ENCODE measurements around the gene TMEM181. TPM values are rescaled to one million over a fixed set of nuclear protein-coding genes. Genes with fewer than 3 reads are reported as not detected.

TMEM181 gene
- total RNA-seq, 1 experiment from 2014 or later = 15.4 TPM

- no peak overlapping the region for H2AFZ ChIP-seq (ENCODE audit: low read length)
- H3K9me3 ChIP-seq (ENCODE audit: low read length) = no peaks in the 10 kb centered on the region
- no peak overlapping the region for H3K4me2 ChIP-seq (ENCODE audit: low read depth, low read length, poor library complexity, severe bottlenecking)
- H3K9ac ChIP-seq (ENCODE audit: low read length) = no peak overlapping the region
- H3K27me3 ChIP-seq (ENCODE audit: low read length) = no peaks in the 10 kb centered on the region
- peaks cover 32% of the 10 kb centered on the region for H4K20me1 ChIP-seq (ENCODE audit: insufficient read depth, low read depth, low read length)
- no peak for DNase-seq
- no peak overlapping the region for H3K27ac ChIP-seq (ENCODE audit: low read length)
- peaks cover 87% of the 10 kb centered on the region for H3K79me2 ChIP-seq (ENCODE audit: low read length)
- H3K9me2 ChIP-seq (replicated peaks; ENCODE audit: insufficient read depth, low read length) = no peaks in the 10 kb centered on the region
- H3K4me3 ChIP-seq (ENCODE audit: low read length) = no peak overlapping the region
- H3K4me1 ChIP-seq (ENCODE audit: low read length) = no peaks in the 10 kb centered on the region
- 0 out of 2 replicates have a peak, but pooled peaks cover 3% of the 10 kb centered on the region for H3K36me3 ChIP-seq (ENCODE audit: insufficient read depth, low read length)
These were observed 8.7 kb downstream of the TMEM181 start for GRCh38 chr6:158568549-158568948.

GRCh38 chr6:158569036-158569435, 9.1 kb downstream of the TMEM181 start:
- Histone ChIP-seq H3K9me3 (ENCODE audit: low read length) (no peaks in the 10 kb centered on the region), H3K36me3 (ENCODE audit: insufficient read depth, low read length) (0 out of 2 replicates have a peak, but pooled peaks cover 5% of the 10 kb centered on the region), H3K9me2 (replicated peaks; ENCODE audit: insufficient read depth, low read length) (no peaks in the 10 kb centered on the region), H2AFZ (ENCODE audit: low read length) (no peak overlapping the region), H3K27me3 (ENCODE audit: low read length) (no peaks in the 10 kb centered on the region), H3K4me3 (ENCODE audit: low read length) (no peak overlapping the region), H3K27ac (ENCODE audit: low read length) (no peak overlapping the region), H3K4me2 (ENCODE audit: low read depth, low read length, poor library complexity, severe bottlenecking) (no peak overlapping the region), H3K79me2 (ENCODE audit: low read length) (peaks cover 87% of the 10 kb centered on the region), H4K20me1 (ENCODE audit: insufficient read depth, low read depth, low read length) (peaks cover 32% of the 10 kb centered on the region), H3K9ac (ENCODE audit: low read length) (no peak overlapping the region), H3K4me1 (ENCODE audit: low read length) (no peaks in the 10 kb centered on the region)
- no peak for DNase-seq

GRCh38 chr6:158570681-158570962, 10.7 kb downstream of the TMEM181 start:
- Histone ChIP-seq H3K9me3 (ENCODE audit: low read length) (no peaks in the 10 kb centered on the region), H3K4me3 (ENCODE audit: low read length) (no peak overlapping the region), H3K36me3 (ENCODE audit: insufficient read depth, low read length) (peaks cover 12% of the 10 kb centered on the region), H4K20me1 (ENCODE audit: insufficient read depth, low read depth, low read length) (peaks cover 24% of the 10 kb centered on the region), H3K9ac (ENCODE audit: low read length) (no peak overlapping the region), H3K27ac (ENCODE audit: low read length) (no peak overlapping the region), H3K4me1 (ENCODE audit: low read length) (peaks cover 8% of the 10 kb centered on the region), H3K4me2 (ENCODE audit: low read depth, low read length, poor library complexity, severe bottlenecking) (no peak overlapping the region), H3K79me2 (ENCODE audit: low read length) (peaks cover 83% of the 10 kb centered on the region), H3K9me2 (replicated peaks; ENCODE audit: insufficient read depth, low read length) (no peaks in the 10 kb centered on the region), H3K27me3 (ENCODE audit: low read length) (no peaks in the 10 kb centered on the region), H2AFZ (ENCODE audit: low read length) (no peak overlapping the region)
- no peak for DNase-seq

- Histone ChIP-seq H3K9me2 (replicated peaks; ENCODE audit: insufficient read depth, low read length) (no peaks in the 10 kb centered on the region), H3K4me1 (ENCODE audit: low read length) (peaks cover 8% of the 10 kb centered on the region), H4K20me1 (ENCODE audit: insufficient read depth, low read depth, low read length) (peaks cover 15% of the 10 kb centered on the region), H3K9me3 (ENCODE audit: low read length) (no peaks in the 10 kb centered on the region), H3K9ac (ENCODE audit: low read length) (no peak overlapping the region), H3K4me3 (ENCODE audit: low read length) (no peak overlapping the region), H2AFZ (ENCODE audit: low read length) (no peak overlapping the region), H3K79me2 (ENCODE audit: low read length) (peaks cover 80% of the 10 kb centered on the region), H3K4me2 (ENCODE audit: low read depth, low read length, poor library complexity, severe bottlenecking) (no peak overlapping the region), H3K36me3 (ENCODE audit: insufficient read depth, low read length) (peaks cover 21% of the 10 kb centered on the region), H3K27me3 (ENCODE audit: low read length) (no peaks in the 10 kb centered on the region), H3K27ac (ENCODE audit: low read length) (no peak overlapping the region)
- no peak for DNase-seq
These were observed 12.1 kb downstream of the TMEM181 start for GRCh38 chr6:158571826-158572652.

GRCh38 chr6:158572653-158573541, 13.0 kb downstream of the TMEM181 start:
- no peak overlapping the region for H3K4me2 ChIP-seq (ENCODE audit: low read depth, low read length, poor library complexity, severe bottlenecking)
- H3K4me1 ChIP-seq (ENCODE audit: low read length) = peaks cover 9% of the 10 kb centered on the region
- no peak overlapping the region for H3K9ac ChIP-seq (ENCODE audit: low read length)
- peaks cover 78% of the 10 kb centered on the region for H3K79me2 ChIP-seq (ENCODE audit: low read length)
- no peaks in the 10 kb centered on the region for H3K9me3 ChIP-seq (ENCODE audit: low read length)
- no peaks in the 10 kb centered on the region for H3K27me3 ChIP-seq (ENCODE audit: low read length)
- H2AFZ ChIP-seq (ENCODE audit: low read length) = no peak overlapping the region
- H3K36me3 ChIP-seq (ENCODE audit: insufficient read depth, low read length) = peaks cover 26% of the 10 kb centered on the region
- no peak for DNase-seq
- H3K9me2 ChIP-seq (replicated peaks; ENCODE audit: insufficient read depth, low read length) = no peaks in the 10 kb centered on the region
- 0 out of 2 replicates have a peak, but pooled peaks cover 7% of the 10 kb centered on the region for H4K20me1 ChIP-seq (ENCODE audit: insufficient read depth, low read depth, low read length)
- H3K27ac ChIP-seq (ENCODE audit: low read length) = no peak overlapping the region
- no peak overlapping the region for H3K4me3 ChIP-seq (ENCODE audit: low read length)

- Histone ChIP-seq H3K36me3 (ENCODE audit: insufficient read depth, low read length) (peaks cover 26% of the 10 kb centered on the region), H2AFZ (ENCODE audit: low read length) (no peak overlapping the region), H3K9ac (ENCODE audit: low read length) (no peak overlapping the region), H3K4me2 (ENCODE audit: low read depth, low read length, poor library complexity, severe bottlenecking) (no peak overlapping the region), H3K79me2 (ENCODE audit: low read length) (peaks cover 78% of the 10 kb centered on the region), H3K9me2 (replicated peaks; ENCODE audit: insufficient read depth, low read length) (no peaks in the 10 kb centered on the region), H3K9me3 (ENCODE audit: low read length) (no peaks in the 10 kb centered on the region), H3K4me1 (ENCODE audit: low read length) (peaks cover 16% of the 10 kb centered on the region), H3K27me3 (ENCODE audit: low read length) (no peaks in the 10 kb centered on the region), H3K4me3 (ENCODE audit: low read length) (no peak overlapping the region), H3K27ac (ENCODE audit: low read length) (no peak overlapping the region), H4K20me1 (ENCODE audit: insufficient read depth, low read depth, low read length) (0 out of 2 replicates have a peak, but pooled peaks cover 7% of the 10 kb centered on the region)
- no peak for DNase-seq
These were observed 13.6 kb downstream of the TMEM181 start for GRCh38 chr6:158573542-158573931.

- no peak for DNase-seq
- Histone ChIP-seq H4K20me1 (ENCODE audit: insufficient read depth, low read depth, low read length) (no peaks in the 10 kb centered on the region), H3K9me3 (ENCODE audit: low read length) (no peaks in the 10 kb centered on the region), H3K4me1 (ENCODE audit: low read length) (peaks cover 19% of the 10 kb centered on the region), H3K27me3 (ENCODE audit: low read length) (no peaks in the 10 kb centered on the region), H3K9ac (ENCODE audit: low read length) (no peak overlapping the region), H3K4me2 (ENCODE audit: low read depth, low read length, poor library complexity, severe bottlenecking) (no peak overlapping the region), H3K36me3 (ENCODE audit: insufficient read depth, low read length) (peaks cover 26% of the 10 kb centered on the region), H3K27ac (ENCODE audit: low read length) (no peak overlapping the region), H3K79me2 (ENCODE audit: low read length) (peaks cover 79% of the 10 kb centered on the region), H3K9me2 (replicated peaks; ENCODE audit: insufficient read depth, low read length) (no peaks in the 10 kb centered on the region), H2AFZ (ENCODE audit: low read length) (no peak overlapping the region), H3K4me3 (ENCODE audit: low read length) (no peak overlapping the region)
These were observed 14.9 kb downstream of the TMEM181 start for GRCh38 chr6:158574800-158575199.

- Histone ChIP-seq H3K9ac (ENCODE audit: low read length) (no peak overlapping the region), H3K79me2 (ENCODE audit: low read length) (peaks cover 76% of the 10 kb centered on the region), H2AFZ (ENCODE audit: low read length) (no peak overlapping the region), H3K9me2 (replicated peaks; ENCODE audit: insufficient read depth, low read length) (no peaks in the 10 kb centered on the region), H3K4me2 (ENCODE audit: low read depth, low read length, poor library complexity, severe bottlenecking) (no peak overlapping the region), H3K4me3 (ENCODE audit: low read length) (no peak overlapping the region), H3K27ac (ENCODE audit: low read length) (no peak overlapping the region), H3K27me3 (ENCODE audit: low read length) (no peaks in the 10 kb centered on the region), H3K9me3 (ENCODE audit: low read length) (no peaks in the 10 kb centered on the region), H3K4me1 (ENCODE audit: low read length) (peaks cover 19% of the 10 kb centered on the region), H3K36me3 (ENCODE audit: insufficient read depth, low read length) (peaks cover 26% of the 10 kb centered on the region), H4K20me1 (ENCODE audit: insufficient read depth, low read depth, low read length) (no peaks in the 10 kb centered on the region)
- no peak for DNase-seq
These were observed 15.7 kb downstream of the TMEM181 start for GRCh38 chr6:158575550-158575949.

Measured in Karpas-422 (cell line).